COLO668 (cell line): ENCODE data around the gene STIP1.
"Not testable (repeated sequence)": the region's sequence is repeated elsewhere in the genome, so short reads cannot be mapped to it uniquely, and the experiment has no call there.

ENCODE experiments used
- DNase-seq: peaks from one replicate; lab custom pipeline; 2025; ENCODE audit not compliant: unreplicated experiment; lab: John Stamatoyannopoulos, UW

The STIP1 gene

DNA sequence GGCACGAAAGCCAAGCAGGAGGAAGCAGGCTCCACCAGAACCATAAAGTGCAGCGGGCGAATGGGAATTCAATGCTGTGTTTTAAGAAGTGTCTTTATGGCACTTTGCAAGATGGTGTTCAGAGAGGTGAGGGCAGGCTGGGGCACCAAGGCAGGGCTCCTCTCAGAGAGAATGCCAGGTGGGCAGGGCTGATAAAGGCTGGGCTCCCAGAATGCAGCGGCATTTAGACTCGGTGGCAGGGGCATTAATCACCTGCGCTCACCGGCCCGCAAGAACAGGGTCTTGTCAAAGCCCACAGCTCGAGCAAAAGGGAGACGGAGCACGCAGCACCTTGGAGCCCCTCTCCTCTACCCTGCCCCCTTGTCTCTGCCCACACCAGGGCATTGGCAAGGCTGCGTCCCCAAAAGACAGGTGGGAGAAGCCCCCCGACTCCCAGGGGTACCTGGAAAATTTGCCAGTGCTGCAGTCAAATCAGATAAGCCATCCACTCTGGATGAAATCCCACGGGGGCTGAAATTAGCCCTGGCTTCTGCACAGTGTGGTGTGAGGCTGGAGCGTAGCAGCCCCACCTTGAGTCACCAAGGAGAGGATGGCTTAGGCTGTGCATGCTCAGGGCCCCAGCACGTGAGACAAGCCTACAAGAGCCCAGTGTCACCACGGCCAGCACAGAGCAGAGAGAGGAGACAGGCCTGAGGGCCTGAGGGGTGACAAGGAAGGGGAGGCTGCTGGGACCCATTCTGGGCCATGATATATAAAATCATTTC lies 28.2 kb upstream of the STIP1 start:
- DNase-seq = no peak

- no peak for DNase-seq
Measured at GRCh38 chr11:64161037-64161436, 24.9 kb upstream of the STIP1 start.

- not testable (repeated sequence) for DNase-seq
Measured at GRCh38 chr11:64162769-64163168, 23.2 kb upstream of the STIP1 start.

DNA sequence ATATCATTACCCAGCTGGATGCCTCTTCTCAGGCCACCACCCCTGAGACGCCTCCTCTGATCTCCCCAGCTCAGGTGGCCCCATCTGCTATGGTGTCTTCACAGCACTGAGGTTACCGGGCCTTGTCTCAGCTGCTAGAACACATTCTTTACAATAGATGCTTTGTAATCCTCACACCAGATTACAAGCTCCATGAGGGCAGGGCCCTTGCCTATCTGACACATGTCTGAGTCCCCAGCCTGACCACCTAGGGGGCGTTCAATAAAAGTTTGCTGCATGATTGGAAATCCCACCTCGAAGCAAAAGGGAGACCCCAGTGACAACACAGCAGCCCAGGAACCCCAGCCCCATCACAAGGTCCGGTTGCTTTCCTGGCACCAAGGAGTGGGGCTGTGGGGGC lies 22.0 kb upstream of the STIP1 start:
- DNase-seq = no peak

- DNase-seq = peak; percentile 46
Measured at GRCh38 chr11:64164392-64165312, 21.3 kb upstream of the STIP1 start.

GRCh38 chr11:64165481-64165841 lies 20.5 kb upstream of the STIP1 start:
- DNase-seq = peak; percentile 54

- DNase-seq = peak; percentile 96
Measured at GRCh38 chr11:64165842-64166635, 19.9 kb upstream of the STIP1 start, which contains the start of gene MACROD1. TSS of gene MACROD1 (minus strand) at chr11:64166113. CDS start at chr11:64165994, 119 bp downstream.

- DNase-seq = no peak
Measured at GRCh38 chr11:64170419-64170818, 15.6 kb upstream of the STIP1 start.

DNA sequence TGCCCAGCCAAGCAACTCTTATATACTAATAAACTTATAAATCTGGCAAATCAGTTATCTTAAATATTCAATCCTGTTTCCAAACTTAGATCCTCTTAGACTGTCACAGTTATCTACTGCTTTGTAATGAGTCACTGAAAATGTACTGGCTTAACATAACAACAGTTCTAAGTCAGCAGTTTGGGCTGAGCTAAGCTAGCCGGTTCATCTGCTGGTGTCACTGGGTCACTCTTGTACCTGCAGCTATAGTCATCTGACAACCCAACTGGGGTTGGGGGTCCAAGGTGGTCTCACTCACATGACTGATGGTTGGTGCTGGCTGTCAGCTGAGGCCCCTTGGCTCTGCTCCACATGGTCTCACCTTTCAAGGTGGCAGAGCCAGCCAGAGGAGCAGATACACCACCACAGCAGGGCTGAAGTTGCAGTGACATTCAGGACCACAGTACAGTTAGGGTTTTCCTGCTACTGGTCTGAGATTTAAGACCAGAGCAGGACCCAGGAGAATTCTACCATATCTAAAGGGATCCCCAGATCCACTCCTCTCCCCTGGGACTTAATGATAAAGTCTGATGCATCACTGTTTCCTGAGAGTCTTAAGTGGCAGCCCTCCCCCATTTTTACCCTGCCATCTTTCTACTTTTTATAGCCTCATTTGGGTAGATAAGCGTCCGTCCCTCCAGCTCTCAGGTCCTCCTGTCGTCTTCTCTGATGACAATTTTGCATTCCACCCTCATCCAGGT lies 12.2 kb upstream of the STIP1 start:
- no peak for DNase-seq

GRCh38 chr11:64176751-64177150 lies 9.2 kb upstream of the STIP1 start:
- DNase-seq = no peak

DNA sequence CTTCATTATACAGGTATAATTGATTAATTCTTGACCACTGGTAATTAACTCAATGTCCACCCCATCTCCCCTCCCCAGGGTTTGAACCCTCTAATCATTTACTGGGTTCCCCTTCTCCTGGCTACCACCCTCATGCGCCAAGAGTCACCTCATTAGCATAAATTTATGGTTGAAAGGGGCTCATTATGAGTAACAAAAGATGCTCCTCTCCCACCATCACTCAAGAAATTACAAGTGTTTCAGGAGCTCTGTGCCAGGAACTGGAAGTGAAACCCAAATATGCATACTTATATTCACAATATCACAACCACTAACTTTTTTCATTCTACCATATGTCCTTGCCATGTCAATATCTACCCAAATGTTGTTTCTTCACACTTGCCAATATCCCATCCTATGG lies 7.8 kb upstream of the STIP1 start:
- DNase-seq = no peak

- no peak for DNase-seq
Measured at GRCh38 chr11:64178951-64179639, 6.9 kb upstream of the STIP1 start.

GRCh38 chr11:64180891-64181290 lies 5.1 kb upstream of the STIP1 start:
- no peak for DNase-seq

DNA sequence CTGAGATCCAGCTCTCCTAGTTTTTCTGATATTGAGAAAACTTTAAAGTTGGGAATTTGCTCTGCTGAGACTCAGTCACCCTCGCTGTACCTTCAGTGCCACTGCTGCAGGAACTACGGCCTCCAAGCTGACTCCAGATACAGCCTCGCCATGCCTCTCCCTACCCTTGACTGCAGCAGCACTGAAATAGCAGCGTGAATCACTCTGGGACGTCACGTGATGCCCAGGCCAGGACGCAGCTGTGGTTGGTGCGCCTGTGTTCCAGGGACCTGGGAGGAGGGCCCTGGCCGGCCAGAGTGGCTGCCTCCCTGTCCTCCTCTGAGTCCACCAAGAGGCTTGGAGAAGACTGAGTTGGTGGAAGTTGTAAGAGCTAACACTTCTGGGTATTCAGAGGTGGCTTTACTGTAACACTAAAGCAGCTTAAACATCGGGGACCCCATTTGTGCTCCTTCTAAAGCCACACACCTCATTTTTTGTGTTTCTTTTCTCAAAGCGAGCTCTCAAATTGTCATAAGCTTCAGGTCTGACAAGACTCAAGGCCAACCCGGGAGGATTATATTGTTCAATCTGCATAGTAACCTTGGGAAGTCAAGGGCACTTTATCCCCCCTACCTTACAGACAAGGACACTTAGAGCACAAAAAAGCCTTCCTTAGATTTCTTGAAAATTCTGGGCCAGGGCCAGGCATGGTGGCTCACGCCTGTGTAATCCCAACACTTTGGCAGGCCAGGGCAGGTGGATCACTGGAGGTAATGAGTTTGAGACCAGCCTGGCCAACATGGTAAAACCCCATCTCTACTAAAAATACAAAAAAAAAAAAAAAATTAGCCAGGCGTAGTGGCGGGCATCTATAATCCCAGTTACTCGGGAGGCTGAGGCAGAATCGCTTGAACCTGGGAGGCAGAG lies 4.2 kb upstream of the STIP1 start:
- peak; percentile 83 for DNase-seq

- no peak for DNase-seq
Measured at GRCh38 chr11:64183890-64184289, 2.1 kb upstream of the STIP1 start.

DNA sequence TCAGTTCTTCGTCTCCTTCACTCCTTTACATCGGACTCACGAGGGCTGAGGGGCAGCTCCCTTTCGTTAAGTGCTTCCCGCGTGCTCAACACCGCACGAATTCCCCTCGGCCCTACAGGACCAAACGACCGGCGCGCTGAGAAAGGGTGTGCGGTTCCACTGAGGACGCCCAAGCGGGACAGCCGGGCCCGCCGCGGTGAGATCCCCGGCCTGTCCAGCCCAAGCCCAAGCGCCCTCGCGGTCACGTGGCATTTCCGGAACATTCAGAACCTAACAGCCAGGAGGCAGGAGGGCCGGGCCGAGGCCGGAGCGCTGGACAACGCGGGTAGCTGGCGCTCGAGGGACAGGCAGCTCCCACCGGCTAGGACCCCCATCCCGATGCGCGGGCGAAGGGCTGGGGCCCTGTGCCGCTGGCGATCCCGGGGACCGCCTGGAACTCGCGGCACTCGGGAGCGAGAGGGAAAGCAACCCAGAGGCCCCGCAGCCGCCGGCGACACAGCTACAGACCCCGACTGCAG lies 737 bp upstream of the STIP1 start:
- peak; percentile 86 for DNase-seq

DNA sequence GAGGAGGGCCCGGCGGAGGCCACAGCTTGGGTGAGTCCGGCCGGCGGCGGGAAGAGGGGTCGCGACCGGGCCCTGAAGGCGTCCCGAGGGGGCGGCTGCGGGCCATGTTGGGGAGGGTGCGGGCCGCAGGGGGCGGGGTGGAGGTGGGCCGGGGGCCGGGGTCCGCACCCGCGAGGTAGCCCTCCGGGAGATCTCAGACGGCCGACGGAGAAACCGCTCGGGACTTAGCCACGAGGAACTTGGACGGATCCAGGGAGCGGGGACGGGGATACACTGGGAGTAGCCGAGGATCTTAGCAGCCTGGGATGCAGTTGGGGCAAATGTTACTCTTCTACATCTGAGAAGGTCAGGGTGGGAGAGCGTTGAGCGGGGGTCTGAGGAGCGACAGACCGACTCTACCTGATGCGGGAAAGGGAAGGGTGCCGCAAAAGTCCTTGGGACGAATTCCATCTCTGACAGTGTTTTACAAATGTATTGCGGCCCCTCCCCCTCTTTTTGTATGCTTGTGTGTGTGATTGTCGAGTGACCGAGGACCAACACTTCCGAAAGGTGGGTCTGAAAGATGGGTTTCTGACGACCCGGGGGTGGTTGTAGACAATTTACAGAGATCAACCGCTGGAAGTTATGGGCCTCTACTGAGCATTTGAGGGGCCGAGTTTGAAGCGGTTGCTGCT lies 658 bp downstream of the STIP1 start:
- no peak for DNase-seq

- no peak for DNase-seq
Measured at GRCh38 chr11:64192434-64192833, 6.5 kb downstream of the STIP1 start.
